Endodermal cell (in vitro differentiated cells): Measurements from ENCODE around the gene CHAT. TPM values are rescaled to one million over a fixed set of nuclear protein-coding genes. Genes with fewer than 3 reads are reported as not detected.

Experiments
- DNase-seq: peaks from one replicate; pipeline ENCODE4 v3.0.0-alpha.2; 2017
- H3K27ac ChIP-seq: 2 replicates; pipeline ENCODE4 v1.5.1; 2013; ENCODE audit warnings: mild to moderate bottlenecking, low read depth, low read length, moderate library complexity
- H3K27me3 ChIP-seq: 2 replicates; pipeline ENCODE4 v1.6.1; 2013; ENCODE audit warnings: mild to moderate bottlenecking, low read length, moderate library complexity; ENCODE audit not compliant: insufficient read depth, control insufficient read depth, poor library complexity, severe bottlenecking
- H3K36me3 ChIP-seq: 2 replicates; pipeline ENCODE4 v1.7.0; 2013; ENCODE audit warnings: mild to moderate bottlenecking, low read length, moderate library complexity; ENCODE audit not compliant: control insufficient read depth, insufficient read depth
- H3K4me1 ChIP-seq: one replicate; pipeline ENCODE4 v1.7.0; 2013; ENCODE audit warnings: low read length; ENCODE audit not compliant: control insufficient read depth, insufficient read depth
- H3K4me3 ChIP-seq: 2 replicates; pipeline ENCODE4 v1.5.1; 2013; ENCODE audit warnings: mild to moderate bottlenecking, low read length, moderate library complexity
- H3K9ac ChIP-seq: 2 replicates; pipeline ENCODE4 v1.6.1; 2013; ENCODE audit warnings: mild to moderate bottlenecking, low read length, moderate library complexity; ENCODE audit not compliant: poor library complexity, severe bottlenecking; ENCODE audit errors: extremely low read depth
- H3K9me3 ChIP-seq: 2 replicates; pipeline ENCODE4 v1.6.1; 2013; ENCODE audit warnings: mild to moderate bottlenecking, low read length, moderate library complexity; ENCODE audit not compliant: control insufficient read depth
- H3K27ac Mint-ChIP-seq: 2 replicates; pipeline ENCODE4 v1.8.0; 2020; ENCODE audit warnings: mixed read lengths
- H3K27me3 Mint-ChIP-seq: 2 replicates; pipeline ENCODE4 v1.8.0; 2021; ENCODE audit warnings: mild to moderate bottlenecking, mixed read lengths; ENCODE audit not compliant: insufficient read depth
- H3K36me3 Mint-ChIP-seq: 2 replicates; pipeline ENCODE4 v1.8.0; 2020; ENCODE audit warnings: low read depth, mixed read lengths
- H3K4me1 Mint-ChIP-seq: 2 replicates; pipeline ENCODE4 v1.8.0; 2020; ENCODE audit warnings: mixed read lengths
- H3K4me3 Mint-ChIP-seq: 2 replicates; pipeline ENCODE4 v1.8.0; 2020; ENCODE audit warnings: mild to moderate bottlenecking, moderate library complexity, mixed read lengths
- H3K9me3 Mint-ChIP-seq: 2 replicates; pipeline ENCODE4 v1.8.0; 2020; ENCODE audit warnings: mild to moderate bottlenecking, mixed read lengths
- WGBS, 2 experiments: methylation state at CpG; one replicate each; pipeline versions ENCODE4 v1.1.5 to v1.1.7; 2013; ENCODE audit warnings: missing lambda C conversion rate in 2 of 2, mixed read lengths in 1 of 2; ENCODE audit not compliant: insufficient coverage in 1 of 2, insufficient read length in 1 of 2; 5-methylcytosine and 5-hydroxymethylcytosine counted together
- long read RNA-seq, 4 experiments: library from polyadenylated mRNA in 2 of 4; library from RNA in 1 of 4; library from capped mRNA in 1 of 4; stranded (forward) in 3 of 4; unstranded in 1 of 4; transcript quantifications; one replicate each; pipeline ENCODE4 v2.0.0, GENCODE V29; 2020 to 2021; ENCODE audit warnings: inconsistent platforms in 1 of 4
- polyA plus RNA-seq, 2 experiments: library from polyadenylated mRNA; stranded (reverse); fragments of 50-300 nt; gene quantifications; one replicate each; pipeline ENCODE4 v1.2.3, GENCODE V29; 2013
- total RNA-seq, 2 donors: library from RNA; stranded (reverse); fragmentation: NEBNext Ultra II Directional in 1 of 2; extraction: Animal tissue kit (Norgen Biotek cat#: 25700) in 1 of 2; gene quantifications; 2 replicates in 1 of 2; 3 replicates in 1 of 2; pipeline ENCODE4 v1.2.1, GENCODE V29; 2021
- TF ChIP-seq, protein P1 (sequence below): fragments of 200-600 bp; sonication (generic); conservative IDR thresholded peaks from 2 replicates; pipeline ENCODE4 v1.5.0; 2021; ENCODE audit warnings: antibody characterized with exemption, mild to moderate bottlenecking

CHAT gene
- not detected for total RNA-seq
- polyA plus RNA-seq (2013, experiment 1 of 2) = 1.1 TPM
- polyA plus RNA-seq (2013, experiment 2 of 2) = 1.1 TPM
- long read RNA-seq, experiment 1 = 0 reads
- long read RNA-seq, experiment 2 = 0 reads
- long read RNA-seq, experiment 3 = 0 reads
- long read RNA-seq, experiment 4 = 0 reads

DNA sequence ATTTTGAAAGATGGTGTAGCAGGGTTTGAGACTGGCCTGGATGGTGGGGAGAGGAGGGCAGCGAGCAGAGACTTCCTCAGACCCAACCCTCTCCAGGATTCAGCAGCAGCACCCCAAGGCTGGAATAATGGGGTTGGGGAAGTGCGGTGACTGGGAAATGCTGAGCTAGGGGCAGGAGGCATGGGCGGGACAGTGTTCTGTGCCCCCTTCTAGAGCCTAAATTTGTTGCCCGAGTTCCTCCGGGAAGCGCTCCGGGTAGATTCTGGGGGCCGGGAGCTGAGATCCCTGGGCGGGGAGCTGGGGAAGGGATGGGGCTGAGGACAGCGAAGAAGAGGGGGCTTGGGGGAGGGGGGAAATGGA, at the start of gene CHAT:
CHAT (plus strand) TSS at position 156 of the 360 bp plus-strand sequence; CDS start at position 309, 153 bp downstream.
- peaks cover 14% of the 10 kb centered on the region for H3K4me1 Mint-ChIP-seq
- H3K27me3 Mint-ChIP-seq = peaks cover 98% of the 10 kb centered on the region
- 5% methylated on average over 9 of the region's 10 CpGs; no CpG with 5 or more reads in 1 of the 2 experiments for WGBS, 2 experiments
- Histone ChIP-seq H3K9me3 (no peaks in the 10 kb centered on the region), H3K36me3 (no peaks in the 10 kb centered on the region), H3K4me3 (no peak within 1 kb of the TSS), H3K27ac (no peak within 1 kb of the TSS), H3K27me3 (peaks cover 99% of the 10 kb centered on the region), H3K4me1 (no peaks in the 10 kb centered on the region), H3K9ac (no peak within 1 kb of the TSS)
- H3K4me3 Mint-ChIP-seq = peak within 1 kb of the TSS; percentile 9
- no peak for DNase-seq
- TF ChIP-seq, protein P1, sequence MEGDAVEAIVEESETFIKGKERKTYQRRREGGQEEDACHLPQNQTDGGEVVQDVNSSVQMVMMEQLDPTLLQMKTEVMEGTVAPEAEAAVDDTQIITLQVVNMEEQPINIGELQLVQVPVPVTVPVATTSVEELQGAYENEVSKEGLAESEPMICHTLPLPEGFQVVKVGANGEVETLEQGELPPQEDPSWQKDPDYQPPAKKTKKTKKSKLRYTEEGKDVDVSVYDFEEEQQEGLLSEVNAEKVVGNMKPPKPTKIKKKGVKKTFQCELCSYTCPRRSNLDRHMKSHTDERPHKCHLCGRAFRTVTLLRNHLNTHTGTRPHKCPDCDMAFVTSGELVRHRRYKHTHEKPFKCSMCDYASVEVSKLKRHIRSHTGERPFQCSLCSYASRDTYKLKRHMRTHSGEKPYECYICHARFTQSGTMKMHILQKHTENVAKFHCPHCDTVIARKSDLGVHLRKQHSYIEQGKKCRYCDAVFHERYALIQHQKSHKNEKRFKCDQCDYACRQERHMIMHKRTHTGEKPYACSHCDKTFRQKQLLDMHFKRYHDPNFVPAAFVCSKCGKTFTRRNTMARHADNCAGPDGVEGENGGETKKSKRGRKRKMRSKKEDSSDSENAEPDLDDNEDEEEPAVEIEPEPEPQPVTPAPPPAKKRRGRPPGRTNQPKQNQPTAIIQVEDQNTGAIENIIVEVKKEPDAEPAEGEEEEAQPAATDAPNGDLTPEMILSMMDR = no peak
- peaks cover 16% of the 10 kb centered on the region for H3K9me3 Mint-ChIP-seq
- no peak within 1 kb of the TSS for H3K27ac Mint-ChIP-seq
- H3K36me3 Mint-ChIP-seq = peaks cover 3% of the 10 kb centered on the region

DNA sequence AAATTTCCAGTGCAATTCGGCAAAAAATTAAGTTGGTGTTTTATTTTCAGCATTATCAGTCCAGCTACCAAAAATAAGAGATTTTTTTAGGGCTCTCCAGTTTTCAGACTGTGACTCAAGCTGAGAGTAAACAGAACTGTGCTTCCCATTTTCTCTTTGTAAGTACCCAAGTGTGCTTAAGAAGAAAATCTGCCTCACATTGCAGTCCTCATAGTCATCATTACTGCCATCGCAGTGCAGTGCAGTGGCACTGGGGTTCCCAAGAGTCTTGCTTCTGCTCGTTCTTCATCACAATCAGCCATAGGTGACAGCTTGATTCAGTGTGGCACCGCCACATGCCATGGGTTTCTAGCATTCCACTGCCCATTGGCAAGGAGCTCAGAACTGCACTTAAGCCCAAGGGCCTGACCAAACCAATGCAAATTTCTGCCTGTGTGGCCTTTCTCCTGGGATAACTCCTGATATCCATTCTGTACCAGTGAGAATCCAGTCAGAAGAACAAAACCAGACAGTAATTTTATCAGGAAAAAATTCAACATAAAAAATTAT, 49.3 kb upstream of the CHAT start:
- Mint-ChIP-seq H3K9me3 (peaks cover 11% of the 10 kb centered on the region), H3K4me1 (no peaks in the 10 kb centered on the region), H3K27me3 (peaks cover 31% of the 10 kb centered on the region), H3K4me3 (no peak overlapping the region), H3K36me3 (no peaks in the 10 kb centered on the region), H3K27ac (no peak overlapping the region)
- Histone ChIP-seq H3K4me3 (no peak overlapping the region), H3K27me3 (peaks cover 7% of the 10 kb centered on the region), H3K27ac (no peak overlapping the region), H3K9ac (no peak overlapping the region), H3K9me3 (no peaks in the 10 kb centered on the region), H3K4me1 (no peaks in the 10 kb centered on the region), H3K36me3 (no peaks in the 10 kb centered on the region)
- TF ChIP-seq, protein P1 = no peak
- 90 to 100% methylated on average over 4 of the region's 4 CpGs for WGBS, 2 experiments
- no peak for DNase-seq

DNA sequence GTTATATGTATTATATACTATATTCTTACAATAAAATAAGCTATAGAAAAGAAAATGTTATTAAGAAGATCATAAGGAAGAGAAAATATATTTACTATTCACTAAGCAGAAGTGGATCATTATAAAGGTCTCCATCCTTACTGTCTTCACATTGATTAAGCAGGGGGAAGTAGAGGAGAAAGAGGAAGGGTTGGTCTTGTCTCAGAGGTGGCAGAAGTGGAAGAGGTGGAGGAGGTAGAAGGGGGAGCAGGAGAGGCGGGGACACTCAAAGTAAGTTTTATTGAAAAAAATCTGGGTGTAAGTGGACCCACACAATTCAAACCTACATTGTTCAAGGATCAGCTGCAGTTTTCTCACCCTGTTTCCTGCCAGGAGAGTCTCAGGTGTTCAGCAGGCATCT, 46.0 kb upstream of the CHAT start:
- Mint-ChIP-seq H3K36me3 (no peaks in the 10 kb centered on the region), H3K9me3 (peaks cover 13% of the 10 kb centered on the region), H3K27ac (no peak overlapping the region), H3K4me3 (no peak overlapping the region), H3K4me1 (no peaks in the 10 kb centered on the region), H3K27me3 (peaks cover 31% of the 10 kb centered on the region)
- Histone ChIP-seq H3K4me3 (no peak overlapping the region), H3K36me3 (no peaks in the 10 kb centered on the region), H3K9me3 (no peaks in the 10 kb centered on the region), H3K27ac (no peak overlapping the region), H3K9ac (no peak overlapping the region), H3K4me1 (no peaks in the 10 kb centered on the region), H3K27me3 (peaks cover 7% of the 10 kb centered on the region)
- 100% methylated on average over 1 of the region's 1 CpG; no CpG with 5 or more reads in 1 of the 2 experiments for WGBS, 2 experiments
- TF ChIP-seq, protein P1 = no peak
- no peak for DNase-seq
